CD4-positive, alpha-beta T cell (primary cell): ENCODE data around the gene OPRM1. TPM values are rescaled to one million over a fixed set of nuclear protein-coding genes. Genes with fewer than 3 reads are reported as not detected.
A peak's percentile ranks its signal among the peaks of the same experiment; 100 is the strongest.

Experiments
- ATAC-seq: fragments of 200-7000 bp; cut with Tn5 transposase; one replicate; pipeline ENCODE4 v1.10.0; 2022; ENCODE audit warnings: mild to moderate bottlenecking; ENCODE audit not compliant: poor library complexity
- CTCF ChIA-PET: fragments of 350-600 bp; sonication (Branson Sonifier 250); formaldehyde crosslinking; loops from one replicate; lab custom pipeline; 2021; ENCODE audit warnings: antibody characterized with exemption, inconsistent platforms; lab: Charles Lee
- POLR2A ChIA-PET: fragments of 350-600 bp; sonication (Branson Sonifier 250); formaldehyde crosslinking; loops from one replicate; lab custom pipeline; 2021; ENCODE audit warnings: antibody characterized with exemption, inconsistent platforms; lab: Charles Lee
- DNase-seq, 14 experiments: peaks; one replicate each; pipeline ENCODE4 v3.0.0-alpha.2; 2013 to 2020; ENCODE audit warnings: mixed read lengths in 2 of 14
- H3K27ac ChIP-seq, 2 donors: one replicate each; pipeline versions ENCODE4 v1.5.1 to v1.7.0; 2013; ENCODE audit warnings: low read length in 2 of 2, low read depth in 1 of 2, mild to moderate bottlenecking in 1 of 2
- H3K27me3 ChIP-seq, 2 experiments: 1 replicate in 1 of 2; 2 replicates in 1 of 2; pipeline versions ENCODE4 v1.6.1 to v1.7.0; 2013; ENCODE audit warnings: low read length in 2 of 2, control low read depth in 1 of 2, mild to moderate bottlenecking in 1 of 2, moderate library complexity in 1 of 2; ENCODE audit not compliant: insufficient read depth in 2 of 2, control insufficient read depth in 1 of 2
- H3K36me3 ChIP-seq: one replicate; pipeline ENCODE4 v1.6.1; 2013; ENCODE audit warnings: low read length, control low read depth; ENCODE audit not compliant: insufficient read depth
- H3K4me1 ChIP-seq: one replicate; pipeline ENCODE4 v1.6.1; 2013; ENCODE audit warnings: low read length, control low read depth; ENCODE audit not compliant: insufficient read depth
- H3K4me3 ChIP-seq: one replicate; pipeline ENCODE4 v1.5.1; 2013; ENCODE audit warnings: mild to moderate bottlenecking, low read length, moderate library complexity
- H3K9me3 ChIP-seq, 2 experiments: 1 replicate in 1 of 2; 2 replicates in 1 of 2; pipeline versions ENCODE4 v1.6.1 to v1.7.0; 2013; ENCODE audit warnings: low read length in 2 of 2, mild to moderate bottlenecking in 2 of 2, control low read depth in 1 of 2, moderate library complexity in 1 of 2; ENCODE audit not compliant: control insufficient read depth in 1 of 2, insufficient read depth in 1 of 2
- H3K27ac Mint-ChIP-seq: one replicate; pipeline ENCODE4 v1.8.0; 2020; ENCODE audit warnings: mixed read lengths
- H3K27me3 Mint-ChIP-seq: one replicate; pipeline ENCODE4 v1.8.0; 2021; ENCODE audit warnings: mixed read lengths
- H3K36me3 Mint-ChIP-seq: one replicate; pipeline ENCODE4 v1.8.0; 2021; ENCODE audit warnings: low read depth, mixed read lengths
- H3K4me1 Mint-ChIP-seq: one replicate; pipeline ENCODE4 v1.8.0; 2021; ENCODE audit warnings: low read depth, mixed read lengths
- H3K4me3 Mint-ChIP-seq: one replicate; pipeline ENCODE4 v1.8.0; 2020; ENCODE audit warnings: mild to moderate bottlenecking, mixed read lengths
- H3K9me3 Mint-ChIP-seq: one replicate; pipeline ENCODE4 v1.8.0; 2020; ENCODE audit warnings: mixed read lengths
- intact Hi-C, 2 experiments: fragments of 100-400 bp; cut with DNase I in 1 of 2; cut with micrococcal nuclease in 1 of 2; formaldehyde crosslinking; loops; one replicate each; pipeline versions ENCODE4 v1.15.1 to v1.9.0; 2023 to 2025; cut with DNase I, micrococcal nuclease
- total RNA-seq, 174 experiments: library from RNA in 2 of 174; stranded (reverse) in 2 of 174; gene quantifications; one replicate each; pipeline ENCODE4 v1.2.3 and lab custom pipeline; 2021 to 2026
- TF ChIP-seq, protein P1 (sequence below): fragments of 200-600 bp; IDR thresholded peaks from one replicate; pipeline ENCODE4 v1.8.0; 2022; ENCODE audit warnings: antibody characterized with exemption, mild to moderate bottlenecking

The OPRM1 gene
- total RNA-seq, 2 experiments from 2014 or later, result not detected

GRCh38 chr6:154206996-154207395 is 168.0 kb downstream of the OPRM1 start:
- no peak overlapping the region for H3K4me3 Mint-ChIP-seq
- no peaks in the 10 kb centered on the region for H3K9me3 ChIP-seq
- no peaks in the 10 kb centered on the region for H3K27me3 Mint-ChIP-seq
- H3K27ac Mint-ChIP-seq, result peak overlapping the region; percentile 28
- TF ChIP-seq, protein P1, sequence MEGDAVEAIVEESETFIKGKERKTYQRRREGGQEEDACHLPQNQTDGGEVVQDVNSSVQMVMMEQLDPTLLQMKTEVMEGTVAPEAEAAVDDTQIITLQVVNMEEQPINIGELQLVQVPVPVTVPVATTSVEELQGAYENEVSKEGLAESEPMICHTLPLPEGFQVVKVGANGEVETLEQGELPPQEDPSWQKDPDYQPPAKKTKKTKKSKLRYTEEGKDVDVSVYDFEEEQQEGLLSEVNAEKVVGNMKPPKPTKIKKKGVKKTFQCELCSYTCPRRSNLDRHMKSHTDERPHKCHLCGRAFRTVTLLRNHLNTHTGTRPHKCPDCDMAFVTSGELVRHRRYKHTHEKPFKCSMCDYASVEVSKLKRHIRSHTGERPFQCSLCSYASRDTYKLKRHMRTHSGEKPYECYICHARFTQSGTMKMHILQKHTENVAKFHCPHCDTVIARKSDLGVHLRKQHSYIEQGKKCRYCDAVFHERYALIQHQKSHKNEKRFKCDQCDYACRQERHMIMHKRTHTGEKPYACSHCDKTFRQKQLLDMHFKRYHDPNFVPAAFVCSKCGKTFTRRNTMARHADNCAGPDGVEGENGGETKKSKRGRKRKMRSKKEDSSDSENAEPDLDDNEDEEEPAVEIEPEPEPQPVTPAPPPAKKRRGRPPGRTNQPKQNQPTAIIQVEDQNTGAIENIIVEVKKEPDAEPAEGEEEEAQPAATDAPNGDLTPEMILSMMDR, result no peak
- peaks cover 94% of the 10 kb centered on the region for H3K36me3 Mint-ChIP-seq
- no peaks in the 10 kb centered on the region for H3K4me1 ChIP-seq
- no peak for ATAC-seq
- no peaks in the 10 kb centered on the region for H3K27me3 ChIP-seq
- POLR2A ChIA-PET, result no interaction called here
- DNase-seq, result no peak
- intact Hi-C loops, result no loop called here
- no peak overlapping the region for H3K27ac ChIP-seq
- H3K4me1 Mint-ChIP-seq, result peaks cover 45% of the 10 kb centered on the region
- no peak overlapping the region for H3K4me3 ChIP-seq
- peaks cover 87% of the 10 kb centered on the region for H3K36me3 ChIP-seq
- no peaks in the 10 kb centered on the region for H3K9me3 Mint-ChIP-seq
- CTCF ChIA-PET, result no interaction called here

GRCh38 chr6:154209555-154209954 is 170.5 kb downstream of the OPRM1 start:
- H3K4me1 ChIP-seq, result no peaks in the 10 kb centered on the region
- Mint-ChIP-seq H3K27me3 (no peaks in the 10 kb centered on the region), H3K4me3 (no peak overlapping the region), H3K27ac (no peak overlapping the region), H3K36me3 (peaks cover 94% of the 10 kb centered on the region), H3K9me3 (no peaks in the 10 kb centered on the region), H3K4me1 (peaks cover 33% of the 10 kb centered on the region)
- H3K9me3 ChIP-seq, result no peaks in the 10 kb centered on the region
- ChIA-PET POLR2A (no interaction called here), CTCF (no interaction called here)
- intact Hi-C loops, result no loop called here
- no peaks in the 10 kb centered on the region for H3K27me3 ChIP-seq
- H3K27ac ChIP-seq, result no peak overlapping the region
- DNase-seq (no peak), ATAC-seq (no peak)
- TF ChIP-seq, protein P1, result no peak
- H3K4me3 ChIP-seq, result no peak overlapping the region
- peaks cover 86% of the 10 kb centered on the region for H3K36me3 ChIP-seq

DNA sequence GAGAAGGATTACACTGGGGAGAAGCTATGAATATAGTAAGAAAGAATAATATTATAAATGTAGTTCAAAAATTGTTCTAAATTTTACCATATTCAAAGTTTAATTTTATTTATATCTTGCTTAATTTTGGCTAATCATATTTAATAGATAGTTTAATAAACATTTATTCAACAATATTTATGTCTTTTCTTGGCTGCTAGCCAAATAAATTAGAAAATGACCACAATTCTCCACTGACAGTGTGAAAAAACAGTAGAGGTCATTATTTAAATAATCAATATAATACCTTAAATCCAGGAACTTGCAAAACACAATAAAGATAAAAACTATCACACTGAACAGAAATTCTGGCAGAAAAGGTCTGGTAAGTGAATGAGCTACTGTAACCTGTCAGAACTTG is 171.6 kb downstream of the OPRM1 start:
- no peak overlapping the region for H3K4me3 Mint-ChIP-seq
- Histone ChIP-seq H3K4me1 (no peaks in the 10 kb centered on the region), H3K36me3 (peaks cover 81% of the 10 kb centered on the region), H3K27me3 (no peaks in the 10 kb centered on the region), H3K4me3 (no peak overlapping the region), H3K27ac (no peak overlapping the region), H3K9me3 (no peaks in the 10 kb centered on the region)
- ChIA-PET CTCF (interaction anchor here (0.7 kb wide), 1 partner anchor 66 kb away, joined by 3 read pairs; no protein-coding TSS in a partner anchor), POLR2A (interaction anchor here (0.9 kb wide), 1 partner anchor 47 kb away, joined by 3 read pairs; no protein-coding TSS in a partner anchor)
- H3K27ac Mint-ChIP-seq, result no peak overlapping the region
- peaks cover 31% of the 10 kb centered on the region for H3K4me1 Mint-ChIP-seq
- no peaks in the 10 kb centered on the region for H3K9me3 Mint-ChIP-seq
- no peaks in the 10 kb centered on the region for H3K27me3 Mint-ChIP-seq
- H3K36me3 Mint-ChIP-seq, result peaks cover 95% of the 10 kb centered on the region
- ATAC-seq, result no peak
- DNase-seq, result no peak
- intact Hi-C loops, result no loop called here
- TF ChIP-seq, protein P1, result no peak
